ENCODE data around the gene TNIP2. TPM values are rescaled to one million over a fixed set of nuclear protein-coding genes. Genes with fewer than 3 reads are reported as not detected.

The TNIP2 gene
- total and polyA plus RNA-seq, 2 donors (not counting 3 experiments of a cell fraction or from before 2014, with no cell fraction given): 37.7 to 52.1 TPM

GRCh38 chr4:2762048-2762447, 5.9 kb upstream of the TNIP2 start:
- H2AFZ ChIP-seq (ENCODE audit: low read depth, low read length): no peak overlapping the region
- no TSS peak for BruUV-seq (replicated peaks)
- intact Hi-C loops (cut with micrococcal nuclease): loop anchor here (5.0 kb wide), 2 partner anchors 50 to 140 kb away; no protein-coding TSS in a partner anchor
- peaks cover 5% of the 10 kb centered on the region for H3K4me1 ChIP-seq (ENCODE audit: control insufficient read depth, extremely low read depth, insufficient read depth, low read length)
- FAIRE-seq (no peak), DNase-seq (ENCODE audit: low read depth, low spot score) (no peak)
- no peaks in the 10 kb centered on the region for H3K9me3 ChIP-seq (replicated peaks; ENCODE audit: control insufficient read depth, insufficient read depth, low read length)
- H3K36me3 ChIP-seq (ENCODE audit: control insufficient read depth in 2 of 2, extremely low read depth in 1 of 2, insufficient read depth in 2 of 2, low read length in 2 of 2): no peaks in the 10 kb centered on the region
- TF ChIP-seq POLR2A (IDR thresholded peaks at IDR 0.05; ENCODE audit: low read depth, low read length) (no peak), JUN (IDR thresholded peaks at IDR 0.05; ENCODE audit: borderline replicate concordance, insufficient read depth, insufficient read length, low read depth) (no peak), EZH2 (IDR thresholded peaks at IDR 0.05; ENCODE audit: borderline replicate concordance, low read depth, low read length, severe bottlenecking) (no peak), POLR2AphosphoS5 (IDR thresholded peaks at IDR 0.05; ENCODE audit: insufficient read depth, low read depth, low read length) (no peak), FOS (IDR thresholded peaks at IDR 0.05; ENCODE audit: borderline replicate concordance, insufficient read depth, low read length) (no peak), MYC (IDR thresholded peaks at IDR 0.05; ENCODE audit: low read depth, low read length) (no peak), MAX (IDR thresholded peaks at IDR 0.05; ENCODE audit: insufficient read depth, insufficient read length) (no peak), CTCF (IDR thresholded peaks at IDR 0.05; ENCODE audit: extremely low read depth in 1 of 2, insufficient read depth in 1 of 2, low read depth in 1 of 2, low read length in 2 of 2) (no peak), GATA2 (IDR thresholded peaks at IDR 0.05; ENCODE audit: insufficient read depth, insufficient read length, low read depth, low read length) (no peak)
- H3K4me3 ChIP-seq (replicated peaks in 1 of 3; ENCODE audit: insufficient read depth in 1 of 3, low read depth in 1 of 3, low read length in 3 of 3): no peak overlapping the region
- H3K9me1 ChIP-seq (replicated peaks; ENCODE audit: control insufficient read depth, extremely low read depth, insufficient read depth, low read length): no peaks in the 10 kb centered on the region
- H3K9ac ChIP-seq (replicated peaks; ENCODE audit: extremely low read depth, insufficient read depth, low read length): no peak overlapping the region
- ChIA-PET POLR2A (no interaction called here), CTCF (interaction anchor here (0.7 to 4.3 kb wide), 4 partner anchors 56 to 99 kb away, joined by 3 to 28 read pairs (median 4); no protein-coding TSS in a partner anchor)
- dilution Hi-C loops (cut with MboI; ENCODE audit: extremely low pct_ligation_motif_present, low sequenced_read_pairs): no loop called here
- H3K27ac ChIP-seq (ENCODE audit: insufficient read depth, low read depth, low read length): no peak overlapping the region
- H3K79me2 ChIP-seq (ENCODE audit: control insufficient read depth, insufficient read depth, low read length): no peaks in the 10 kb centered on the region
- no peaks in the 10 kb centered on the region for H3K27me3 ChIP-seq (ENCODE audit: control insufficient read depth in 2 of 2, insufficient read depth in 2 of 2, low read length in 2 of 2)
- H3K4me2 ChIP-seq (ENCODE audit: insufficient read depth, low read length): no peak overlapping the region
- H4K20me1 ChIP-seq (replicated peaks; ENCODE audit: control insufficient read depth, extremely low read depth, insufficient read depth, low read length): no peaks in the 10 kb centered on the region

All from endothelial cell of umbilical vein (primary cell).